IPS-18c (cell line): ENCODE data around the gene TBP.
"Not testable (repeated sequence)": the region's sequence is repeated elsewhere in the genome, so short reads cannot be mapped to it uniquely, and the experiment has no call there.

Experiments used
- H3K4me3 ChIP-seq: 2 replicates; pipeline ENCODE4 v1.7.0; 2013; ENCODE audit warnings: low read depth, mild to moderate bottlenecking, low read length, moderate library complexity; ENCODE audit not compliant: insufficient read depth
- H3K9me3 ChIP-seq: one replicate; pipeline ENCODE4 v1.6.1; 2013; ENCODE audit warnings: mild to moderate bottlenecking, low read length, moderate library complexity; ENCODE audit not compliant: control insufficient read depth, insufficient read depth

Gene TBP

GRCh38 chr6:170527995-170528394, 26.2 kb upstream of the TBP start:
- H3K4me3 ChIP-seq, H3K9me3 ChIP-seq: not testable (repeated sequence)

GRCh38 chr6:170529839-170530469, 24.2 kb upstream of the TBP start:
- Histone ChIP-seq H3K9me3 (no peaks in the 10 kb centered on the region), H3K4me3 (no peak overlapping the region)

DNA sequence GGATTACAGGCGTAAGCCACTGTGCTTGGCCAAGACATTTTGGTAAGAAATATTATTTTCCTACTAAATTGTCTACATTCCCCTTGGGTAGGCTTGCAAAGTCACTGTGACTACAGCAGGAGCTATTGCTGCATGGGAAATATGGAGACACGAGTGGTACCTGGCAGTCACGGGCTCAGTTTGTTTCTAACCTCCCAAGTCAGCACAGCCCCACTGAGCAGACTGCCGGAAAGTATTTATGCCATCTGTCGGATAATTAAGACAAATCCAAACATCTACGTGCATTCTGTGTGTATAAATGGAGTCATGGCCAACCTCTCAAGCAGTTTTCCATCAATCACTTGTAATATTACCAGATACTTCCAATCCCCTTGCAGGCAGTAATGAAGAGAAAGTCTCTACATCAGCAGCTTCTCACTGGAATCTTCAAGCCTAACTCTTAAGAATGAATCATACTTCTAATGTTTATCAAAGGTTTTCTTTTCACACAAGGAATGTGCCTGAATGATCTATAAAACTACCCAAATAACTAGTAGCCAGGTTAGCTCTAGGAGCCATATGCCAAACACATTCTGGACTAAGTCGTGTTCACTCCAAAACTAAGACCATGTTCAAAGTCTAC, 21.2 kb upstream of the TBP start:
- H3K4me3 ChIP-seq = no peak overlapping the region
- H3K9me3 ChIP-seq = no peaks in the 10 kb centered on the region

DNA sequence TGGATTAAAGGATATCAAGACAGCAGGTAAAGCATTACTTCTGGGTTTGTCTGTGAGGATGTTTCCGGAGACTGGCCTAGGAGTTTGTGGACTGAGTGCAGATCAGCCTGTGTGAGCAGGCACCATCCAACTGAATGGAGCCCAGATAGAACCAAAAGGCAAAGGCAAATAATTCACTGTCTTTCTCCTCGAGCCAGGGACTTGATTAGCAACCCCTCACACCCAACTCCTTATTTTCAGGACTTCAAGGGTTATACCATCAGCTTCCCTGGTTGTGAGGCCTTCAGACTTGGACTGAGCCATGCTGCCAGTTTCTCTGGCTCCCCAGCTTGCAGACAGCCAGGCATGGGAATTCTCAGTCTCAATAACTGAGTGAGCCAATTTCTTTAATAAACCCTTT, 20.4 kb upstream of the TBP start:
- H3K4me3 ChIP-seq = no peak overlapping the region
- H3K9me3 ChIP-seq = no peaks in the 10 kb centered on the region

DNA sequence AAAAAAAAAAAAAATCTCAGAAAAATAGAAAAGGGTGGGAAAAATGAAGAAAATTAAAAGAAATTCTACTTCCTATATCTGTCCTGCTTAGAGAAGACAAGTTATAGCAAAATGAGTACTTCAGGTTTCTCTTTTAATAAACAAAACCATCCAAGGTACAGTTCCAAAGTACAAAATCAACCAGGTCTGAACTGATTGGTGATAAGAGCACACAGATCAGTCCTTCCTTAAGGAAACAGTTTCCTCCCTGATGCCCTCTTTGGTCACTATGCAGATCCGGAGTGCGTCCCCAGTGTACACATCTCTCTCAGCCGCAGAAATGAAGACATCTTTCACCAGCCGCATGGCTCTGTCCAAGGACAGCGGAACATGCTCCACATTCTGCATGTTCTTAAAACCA, 19.2 kb upstream of the TBP start:
- H3K4me3 ChIP-seq = no peak overlapping the region
- no peaks in the 10 kb centered on the region for H3K9me3 ChIP-seq

DNA sequence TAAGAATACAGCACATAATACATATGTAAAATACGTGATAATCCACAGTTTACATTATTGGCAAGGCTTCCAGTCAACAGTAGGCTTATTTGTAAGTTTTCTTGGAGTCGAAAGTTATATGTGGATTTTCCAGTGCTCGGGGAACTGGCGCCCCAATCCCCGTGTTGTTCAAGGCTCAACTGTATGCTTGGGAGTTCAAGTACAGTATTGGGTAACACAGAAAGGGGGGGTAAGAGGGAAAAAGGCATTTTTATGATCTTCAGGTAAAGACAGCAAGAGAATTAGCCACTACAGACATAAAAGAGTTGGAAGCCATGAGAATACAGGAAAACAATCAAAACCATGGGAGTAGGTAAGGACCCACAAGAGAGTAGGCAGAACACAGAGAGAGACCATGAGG, 17.5 kb upstream of the TBP start:
- H3K9me3 ChIP-seq = no peaks in the 10 kb centered on the region
- H3K4me3 ChIP-seq = no peak overlapping the region

- H3K4me3 ChIP-seq = no peak overlapping the region
Measured at GRCh38 chr6:170537329-170537728, 16.8 kb upstream of the TBP start.

GRCh38 chr6:170542031-170542719, 12.0 kb upstream of the TBP start:
- Histone ChIP-seq H3K4me3 (no peak overlapping the region), H3K9me3 (no peaks in the 10 kb centered on the region)

More at GRCh38 chr6:170537329-170537728, 16.8 kb upstream of the TBP start:
- no peaks in the 10 kb centered on the region for H3K9me3 ChIP-seq

DNA sequence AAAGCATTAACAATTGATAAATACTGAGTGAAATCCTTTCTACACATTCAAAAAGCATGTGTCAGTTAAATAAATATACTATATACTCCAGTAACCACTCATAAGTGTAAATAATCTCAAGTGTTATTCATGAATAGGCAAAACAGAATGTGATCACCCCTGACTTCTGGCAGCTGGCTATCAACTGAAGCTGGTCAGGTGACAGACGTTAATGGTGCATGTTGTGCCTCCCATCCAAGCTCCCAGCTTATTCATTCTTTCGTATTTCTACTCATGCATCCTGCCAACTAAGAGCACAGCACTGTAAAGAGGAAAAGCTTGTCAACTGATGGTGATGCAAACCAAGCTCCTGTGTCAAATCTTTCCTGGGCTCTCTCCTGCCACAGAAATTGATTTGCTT, 8.8 kb upstream of the TBP start:
- H3K9me3 ChIP-seq = no peaks in the 10 kb centered on the region
- no peak overlapping the region for H3K4me3 ChIP-seq

GRCh38 chr6:170552765-170553533, 1.2 kb upstream of the TBP start, which contains the start of gene PSMB1:
Gene PSMB1 (minus strand): TSS chr6:170553307. CDS start chr6:170553242, 65 bp downstream.
- H3K4me3 ChIP-seq = peak within 1 kb of the TSS; percentile 96

DNA sequence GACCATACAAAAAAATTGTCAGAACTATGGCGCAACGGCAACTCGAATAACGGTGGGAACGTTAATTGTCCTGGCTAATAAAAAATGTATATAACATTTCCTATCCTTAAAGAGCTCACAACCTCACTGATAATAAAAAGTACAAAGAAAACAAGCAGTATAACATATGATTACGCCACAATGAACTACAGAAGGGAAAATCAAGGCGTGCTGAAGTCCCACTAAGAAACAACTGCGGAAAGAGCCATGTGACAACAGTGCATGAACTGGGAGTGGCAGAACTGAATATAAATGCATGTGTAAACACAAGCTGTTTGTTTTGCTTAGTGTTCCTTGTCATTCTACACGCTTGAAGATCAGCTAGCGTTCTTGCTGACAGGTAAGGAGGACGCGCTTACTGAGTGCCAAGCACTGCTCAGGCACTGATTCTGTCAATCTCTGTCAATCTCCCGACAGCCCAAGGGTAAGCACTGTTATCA, 596 bp upstream of the TBP start:
- Histone ChIP-seq H3K4me3 (peak overlapping the region; percentile 96), H3K9me3 (no peaks in the 10 kb centered on the region)

More at GRCh38 chr6:170552765-170553533, 1.2 kb upstream of the TBP start, which contains the start of gene PSMB1:
- H3K9me3 ChIP-seq = no peaks in the 10 kb centered on the region

DNA sequence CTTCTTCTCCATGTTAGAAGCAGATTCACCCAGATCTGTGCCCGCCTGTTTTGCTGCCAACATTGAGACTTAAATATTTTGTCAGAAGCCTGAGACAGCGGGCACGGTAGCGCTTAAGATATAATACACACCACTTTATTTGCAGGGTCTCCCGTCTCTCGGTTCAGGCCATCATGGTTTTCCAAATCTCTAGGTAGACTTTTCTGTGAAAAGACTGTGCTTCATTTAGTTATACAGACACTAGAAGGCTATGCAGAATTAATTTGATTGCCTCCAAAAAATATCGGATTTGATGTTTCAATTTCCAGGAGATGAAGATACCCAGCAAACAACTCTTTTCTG, 598 bp downstream of the TBP start:
- Histone ChIP-seq H3K4me3 (peak overlapping the region; percentile 96), H3K9me3 (no peaks in the 10 kb centered on the region)

DNA sequence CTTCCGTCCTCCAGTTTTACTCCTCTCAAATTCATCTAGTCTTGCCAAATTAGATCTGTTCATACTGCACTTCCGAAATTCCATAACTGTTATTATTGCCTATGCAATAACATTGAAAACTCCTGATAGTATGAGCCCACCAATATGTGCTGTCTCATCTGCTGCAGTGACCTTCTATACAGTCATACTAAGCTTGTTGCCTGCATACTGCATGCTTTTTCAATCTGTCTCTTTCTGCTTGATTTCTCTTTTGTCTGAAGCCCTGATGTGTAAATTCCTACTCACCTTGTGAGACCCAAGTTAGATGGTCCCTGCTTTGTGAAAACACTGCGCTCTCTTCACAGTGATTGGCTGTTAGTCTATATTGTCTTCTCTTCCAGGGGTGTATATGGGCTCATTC, 1.1 kb downstream of the TBP start:
- Histone ChIP-seq H3K4me3 (peak overlapping the region; percentile 96), H3K9me3 (no peaks in the 10 kb centered on the region)

GRCh38 chr6:170561555-170561954, 7.4 kb downstream of the TBP start:
- Histone ChIP-seq H3K9me3 (no peaks in the 10 kb centered on the region), H3K4me3 (no peak overlapping the region)

DNA sequence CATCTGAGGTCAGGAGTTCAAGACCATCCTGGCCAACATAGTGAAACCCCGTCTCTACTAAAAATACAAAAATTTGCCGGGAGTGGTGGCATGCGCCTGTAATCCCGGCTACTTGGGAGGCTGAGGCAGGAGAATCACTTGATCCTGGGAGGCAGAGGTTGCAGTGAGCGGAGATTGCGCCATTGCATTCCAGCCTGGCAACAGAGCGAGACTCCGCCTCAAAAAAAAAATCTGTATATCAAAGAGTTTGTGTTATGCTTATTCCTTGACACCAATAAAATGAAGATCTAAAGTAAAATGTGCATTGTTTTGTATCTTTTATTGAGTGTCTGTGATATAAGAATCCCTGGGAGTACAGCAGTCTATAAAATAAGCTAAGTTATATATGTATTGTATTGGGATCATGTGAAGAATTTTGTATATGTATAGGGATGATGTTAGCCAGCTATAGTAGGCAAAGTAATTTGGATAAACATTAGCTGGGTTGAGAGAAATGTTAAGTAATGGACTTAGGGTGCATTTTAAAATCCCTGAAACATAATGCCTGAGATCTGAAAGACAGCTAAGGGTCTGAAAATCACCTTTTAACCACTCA, 10.9 kb downstream of the TBP start:
- Histone ChIP-seq H3K4me3 (no peak overlapping the region), H3K9me3 (no peaks in the 10 kb centered on the region)

- Histone ChIP-seq H3K4me3 (no peak overlapping the region), H3K9me3 (no peaks in the 10 kb centered on the region)
Measured at GRCh38 chr6:170572704-170573466, 18.7 kb downstream of the TBP start.

GRCh38 chr6:170575250-170575649, 21.1 kb downstream of the TBP start:
- no peaks in the 10 kb centered on the region for H3K9me3 ChIP-seq
- H3K4me3 ChIP-seq = no peak overlapping the region
